Activated CD8-positive, alpha-beta T cell treated with anti-CD3 and anti-CD28 coated beads for 36 hours (primary cell): Measurements from ENCODE around the gene TIMM22. TPM values are rescaled to one million over a fixed set of nuclear protein-coding genes. Genes with fewer than 3 reads are reported as not detected.
"Not testable (repeated sequence)": the region's sequence is repeated elsewhere in the genome, so short reads cannot be mapped to it uniquely, and the experiment has no call there.

ENCODE experiments used
- ATAC-seq: fragments of 200-7000 bp; cut with Tn5 transposase; one replicate; pipeline ENCODE4 v1.10.0; 2021; ENCODE audit warnings: mild to moderate bottlenecking, moderate library complexity
- CTCF ChIA-PET: fragments of 350-600 bp; sonication (Branson Sonifier 250); formaldehyde crosslinking; loops from one replicate; lab custom pipeline; 2021; ENCODE audit warnings: antibody characterized with exemption; lab: Charles Lee
- POLR2A ChIA-PET: fragments of 350-600 bp; sonication (Branson Sonifier 250); formaldehyde crosslinking; loops from one replicate; lab custom pipeline; 2021; ENCODE audit warnings: antibody characterized with exemption; lab: Charles Lee
- DNase-seq: peaks from one replicate; pipeline ENCODE4 v3.0.0-alpha.2; 2020
- H3K27ac Mint-ChIP-seq: one replicate; pipeline ENCODE4 v1.8.0; 2021; ENCODE audit warnings: mild to moderate bottlenecking, mixed read lengths
- H3K27me3 Mint-ChIP-seq: one replicate; pipeline ENCODE4 v1.8.0; 2021; ENCODE audit warnings: mixed read lengths
- H3K36me3 Mint-ChIP-seq: one replicate; pipeline ENCODE4 v1.8.0; 2021; ENCODE audit warnings: low read depth, mixed read lengths
- H3K4me1 Mint-ChIP-seq: one replicate; pipeline ENCODE4 v1.8.0; 2021; ENCODE audit warnings: low read depth, mixed read lengths
- H3K4me3 Mint-ChIP-seq: one replicate; pipeline ENCODE4 v1.8.0; 2021; ENCODE audit warnings: mild to moderate bottlenecking, moderate library complexity, mixed read lengths
- H3K9me3 Mint-ChIP-seq: one replicate; pipeline ENCODE4 v1.8.0; 2021; ENCODE audit warnings: mixed read lengths
- intact Hi-C: fragments of 100-400 bp; cut with micrococcal nuclease; formaldehyde crosslinking; loops from one replicate; pipeline ENCODE4 v1.10.0; 2022
- total RNA-seq, 2 experiments: library from RNA; stranded (reverse); gene quantifications; one replicate each; pipeline ENCODE4 v1.2.3, GENCODE V29; 2021
- TF ChIP-seq, protein P1 (sequence below): fragments of 200-600 bp; IDR thresholded peaks from one replicate; pipeline ENCODE4 v1.8.0; 2022; ENCODE audit warnings: antibody characterized with exemption, mild to moderate bottlenecking

TIMM22 gene
- total RNA-seq, 2 experiments from 2014 or later, result 8.8 to 10.2 TPM

DNA sequence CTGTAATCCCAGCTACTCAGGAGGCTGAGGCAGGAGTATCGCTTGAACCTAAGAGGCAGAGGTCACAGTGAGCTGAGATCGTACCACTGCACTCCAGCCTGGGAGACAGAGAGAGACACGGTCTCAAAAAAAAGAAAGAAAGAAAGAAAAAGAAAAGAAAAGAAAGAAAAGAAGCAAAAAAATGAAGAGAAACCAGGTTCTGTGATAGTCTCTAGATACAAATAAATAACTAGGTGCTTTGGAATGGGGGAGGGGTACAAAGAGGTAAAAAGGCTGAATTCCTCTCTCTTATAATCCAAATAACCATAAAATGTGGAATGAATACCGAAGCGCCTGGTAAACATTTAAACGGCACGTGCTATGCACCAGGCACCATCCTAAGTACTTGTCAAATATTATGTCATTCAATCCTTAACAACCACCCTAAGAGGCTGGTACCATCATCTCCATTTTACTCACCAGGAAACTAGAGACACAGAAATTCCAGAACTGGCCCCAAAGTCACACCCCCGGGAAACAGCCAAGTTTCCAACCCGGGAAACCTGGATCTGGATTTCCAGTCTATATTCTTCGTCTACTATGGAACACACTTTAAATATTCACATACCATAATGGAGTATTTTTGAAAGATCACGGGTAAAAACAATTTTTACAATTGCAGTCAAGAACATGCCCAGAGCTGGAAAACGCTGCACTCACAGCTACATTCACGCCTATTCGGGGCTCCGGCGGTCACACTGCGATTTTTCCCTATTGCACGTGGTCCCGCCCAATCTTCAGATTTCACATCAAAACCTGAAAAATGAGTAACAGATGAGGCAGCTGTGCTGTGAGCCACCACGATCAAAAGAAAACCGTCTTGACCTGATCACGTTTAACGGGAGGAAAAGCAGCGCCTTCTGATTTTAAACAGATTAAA, 27.9 kb upstream of the TIMM22 start:
- peaks cover 2% of the 10 kb centered on the region for H3K4me1 Mint-ChIP-seq
- no peaks in the 10 kb centered on the region for H3K9me3 Mint-ChIP-seq
- H3K36me3 Mint-ChIP-seq, result no peaks in the 10 kb centered on the region
- ChIA-PET POLR2A (no interaction called here), CTCF (interaction anchor here (2.2 kb wide), 1 partner anchor 12 kb away, joined by 6 read pairs; no protein-coding TSS in a partner anchor)
- no peak overlapping the region for H3K27ac Mint-ChIP-seq
- TF ChIP-seq, protein P1, sequence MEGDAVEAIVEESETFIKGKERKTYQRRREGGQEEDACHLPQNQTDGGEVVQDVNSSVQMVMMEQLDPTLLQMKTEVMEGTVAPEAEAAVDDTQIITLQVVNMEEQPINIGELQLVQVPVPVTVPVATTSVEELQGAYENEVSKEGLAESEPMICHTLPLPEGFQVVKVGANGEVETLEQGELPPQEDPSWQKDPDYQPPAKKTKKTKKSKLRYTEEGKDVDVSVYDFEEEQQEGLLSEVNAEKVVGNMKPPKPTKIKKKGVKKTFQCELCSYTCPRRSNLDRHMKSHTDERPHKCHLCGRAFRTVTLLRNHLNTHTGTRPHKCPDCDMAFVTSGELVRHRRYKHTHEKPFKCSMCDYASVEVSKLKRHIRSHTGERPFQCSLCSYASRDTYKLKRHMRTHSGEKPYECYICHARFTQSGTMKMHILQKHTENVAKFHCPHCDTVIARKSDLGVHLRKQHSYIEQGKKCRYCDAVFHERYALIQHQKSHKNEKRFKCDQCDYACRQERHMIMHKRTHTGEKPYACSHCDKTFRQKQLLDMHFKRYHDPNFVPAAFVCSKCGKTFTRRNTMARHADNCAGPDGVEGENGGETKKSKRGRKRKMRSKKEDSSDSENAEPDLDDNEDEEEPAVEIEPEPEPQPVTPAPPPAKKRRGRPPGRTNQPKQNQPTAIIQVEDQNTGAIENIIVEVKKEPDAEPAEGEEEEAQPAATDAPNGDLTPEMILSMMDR, result no peak
- peaks cover 34% of the 10 kb centered on the region for H3K27me3 Mint-ChIP-seq
- intact Hi-C loops, result no loop called here
- no peak overlapping the region for H3K4me3 Mint-ChIP-seq
- ATAC-seq, result no peak
- no peak for DNase-seq

DNA sequence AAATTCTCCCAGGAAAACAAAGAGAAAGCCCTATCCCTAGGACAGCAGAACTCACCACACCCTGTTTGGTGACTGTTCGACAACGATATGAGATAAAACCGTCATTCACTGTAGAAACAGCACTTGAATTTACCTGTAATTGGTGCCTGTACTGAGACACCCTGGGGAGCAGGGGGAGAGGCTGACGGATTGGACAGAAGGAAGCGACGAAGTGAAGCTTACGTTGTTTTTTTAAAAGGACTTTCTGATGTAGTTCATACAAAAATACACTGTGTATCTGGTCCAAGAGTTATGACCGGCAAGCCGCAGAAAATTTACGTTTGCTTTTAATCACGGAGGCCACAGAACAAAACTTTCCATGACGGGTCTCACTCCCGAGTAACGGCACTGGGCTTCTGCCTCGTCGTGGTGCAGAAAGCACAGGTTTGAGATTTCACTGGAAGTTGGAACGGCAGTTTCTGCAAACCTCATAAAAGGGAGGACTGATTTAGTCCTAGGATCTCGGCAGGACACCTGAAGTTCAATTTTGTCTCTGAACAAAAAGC, 27.0 kb upstream of the TIMM22 start:
- ATAC-seq (no peak), DNase-seq (peak; percentile 15)
- H3K27me3 Mint-ChIP-seq, result peaks cover 34% of the 10 kb centered on the region
- ChIA-PET POLR2A (no interaction called here), CTCF (interaction anchor here (2.2 kb wide), 1 partner anchor 11 kb away, joined by 6 read pairs; no protein-coding TSS in a partner anchor)
- no peak overlapping the region for H3K27ac Mint-ChIP-seq
- H3K9me3 Mint-ChIP-seq, result no peaks in the 10 kb centered on the region
- TF ChIP-seq, protein P1, result no peak
- H3K4me3 Mint-ChIP-seq, result no peak overlapping the region
- peaks cover 2% of the 10 kb centered on the region for H3K4me1 Mint-ChIP-seq
- intact Hi-C loops, result no loop called here
- no peaks in the 10 kb centered on the region for H3K36me3 Mint-ChIP-seq

DNA sequence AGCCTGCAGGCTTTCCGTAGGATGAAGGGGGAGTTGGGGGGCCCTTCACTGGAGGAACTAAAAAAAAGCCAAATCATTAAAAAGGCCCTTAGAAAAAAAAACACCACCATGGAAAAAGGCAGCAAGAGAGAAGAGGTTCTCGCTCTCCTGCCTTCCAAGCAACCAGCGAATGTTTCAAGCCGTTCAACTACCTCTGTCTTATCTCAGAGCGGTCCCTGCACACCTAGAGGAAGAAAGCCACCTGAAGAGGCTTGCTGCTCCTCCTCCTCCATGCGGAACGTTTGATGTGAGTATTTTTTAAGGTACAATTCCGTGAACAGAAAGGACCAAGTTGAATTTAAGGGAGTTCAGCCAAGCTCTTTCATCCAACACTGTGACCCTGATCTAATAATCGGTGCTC, 26.6 kb upstream of the TIMM22 start:
- ChIA-PET POLR2A (no interaction called here), CTCF (interaction anchor here (2.2 kb wide), 1 partner anchor 10 kb away, joined by 6 read pairs; no protein-coding TSS in a partner anchor)
- no peaks in the 10 kb centered on the region for H3K9me3 Mint-ChIP-seq
- H3K4me3 Mint-ChIP-seq, result no peak overlapping the region
- no peaks in the 10 kb centered on the region for H3K36me3 Mint-ChIP-seq
- DNase-seq (no peak), ATAC-seq (no peak)
- H3K27ac Mint-ChIP-seq, result no peak overlapping the region
- H3K4me1 Mint-ChIP-seq, result peaks cover 2% of the 10 kb centered on the region
- TF ChIP-seq, protein P1, result no peak
- H3K27me3 Mint-ChIP-seq, result peaks cover 36% of the 10 kb centered on the region
- intact Hi-C loops, result no loop called here

DNA sequence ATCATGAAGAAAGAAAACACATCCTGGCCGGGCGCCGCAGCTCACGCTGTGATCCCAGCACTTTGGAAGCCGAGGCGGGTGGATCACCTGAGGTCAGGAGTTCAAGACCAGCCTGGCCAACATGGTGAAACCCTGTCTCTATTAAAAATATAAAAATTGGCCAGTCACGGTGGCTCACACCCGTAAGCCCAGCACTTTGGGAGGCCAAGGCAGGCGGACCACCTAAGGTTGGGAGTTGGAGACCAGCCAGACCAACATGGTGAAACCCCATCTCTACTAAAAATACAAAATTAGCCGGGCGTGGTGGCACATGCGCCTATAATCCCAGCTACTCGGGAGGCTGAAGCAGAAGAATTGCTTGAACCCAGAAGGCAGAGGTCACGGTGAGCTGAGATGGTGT, 25.1 kb upstream of the TIMM22 start:
- CTCF ChIA-PET, result interaction anchor here (1.2 kb wide), 1 partner anchor 92 kb away, joined by 4 read pairs; no protein-coding TSS in a partner anchor
- H3K4me1 Mint-ChIP-seq, H3K4me3 Mint-ChIP-seq, H3K9me3 Mint-ChIP-seq, H3K27ac Mint-ChIP-seq, intact Hi-C loops, ATAC-seq, POLR2A ChIA-PET, DNase-seq, H3K36me3 Mint-ChIP-seq: not testable (repeated sequence)
- H3K27me3 Mint-ChIP-seq, result peaks cover 45% of the 10 kb centered on the region

GRCh38 chr17:973053-973452, 23.9 kb upstream of the TIMM22 start:
- Mint-ChIP-seq H3K4me1 (peaks cover 2% of the 10 kb centered on the region), H3K4me3 (no peak overlapping the region), H3K36me3 (no peaks in the 10 kb centered on the region), H3K27ac (no peak overlapping the region), H3K9me3 (no peaks in the 10 kb centered on the region), H3K27me3 (peaks cover 50% of the 10 kb centered on the region)
- ChIA-PET POLR2A (interaction anchor here (1.1 kb wide), 1 partner anchor 135 kb away, joined by 6 read pairs; no protein-coding TSS in a partner anchor), CTCF (interaction anchor here (0.7 to 1.0 kb wide), 2 partner anchors 93 to 147 kb away, joined by 3 read pairs; no protein-coding TSS in a partner anchor)
- TF ChIP-seq, protein P1, result no peak
- intact Hi-C loops, result no loop called here
- DNase-seq, result no peak
- no peak for ATAC-seq

DNA sequence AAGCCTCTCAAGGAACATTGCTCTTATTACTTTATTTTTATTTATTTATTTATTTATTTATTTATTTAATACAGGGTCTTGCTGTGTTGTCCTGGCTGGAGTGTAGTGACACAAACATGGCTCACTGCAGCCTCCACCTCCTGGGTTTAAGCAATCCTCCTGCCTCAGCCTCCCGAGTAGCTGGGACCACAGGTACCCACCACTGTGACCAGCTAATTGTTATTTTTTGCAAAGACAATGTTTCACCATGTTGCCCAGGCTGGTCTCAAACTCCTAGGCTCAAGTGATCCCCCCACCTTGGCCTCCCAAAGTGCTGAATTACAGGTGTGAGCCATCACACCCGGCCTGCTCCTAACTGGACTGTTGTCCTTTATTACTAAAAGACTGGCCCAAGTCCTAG, 22.2 kb upstream of the TIMM22 start:
- peaks cover 40% of the 10 kb centered on the region for H3K27me3 Mint-ChIP-seq
- POLR2A ChIA-PET, result interaction anchor here (0.7 kb wide), 1 partner anchor 131 kb away, joined by 4 read pairs; no protein-coding TSS in a partner anchor

More for the DNA sequence above, 22.2 kb upstream of the TIMM22 start:
- DNase-seq, H3K9me3 Mint-ChIP-seq, ATAC-seq, H3K4me1 Mint-ChIP-seq, CTCF ChIA-PET, H3K27ac Mint-ChIP-seq, H3K4me3 Mint-ChIP-seq, H3K36me3 Mint-ChIP-seq: not testable (repeated sequence)
- intact Hi-C loops, result loop anchor here (5.0 kb wide), 1 partner anchor 177 kb away; no protein-coding TSS in a partner anchor
